Chondrocyte (in vitro differentiated cells): ENCODE data around the gene PTPN23. TPM values are rescaled to one million over a fixed set of nuclear protein-coding genes. Genes with fewer than 3 reads are reported as not detected.

ENCODE experiments used
- DNase-seq: peaks from one replicate; pipeline ENCODE4 v3.0.0; 2021; ENCODE audit warnings: mixed read lengths, low spot score
- H3K27ac Mint-ChIP-seq: one replicate; pipeline ENCODE4 v1.8.0; 2021; ENCODE audit warnings: mild to moderate bottlenecking, moderate library complexity, mixed read lengths; ENCODE audit not compliant: unreplicated experiment
- H3K27me3 Mint-ChIP-seq: 2 replicates; pipeline ENCODE4 v1.8.0; 2021; ENCODE audit warnings: low read depth, mixed read lengths
- H3K36me3 Mint-ChIP-seq: 2 replicates; pipeline ENCODE4 v1.8.0; 2021; ENCODE audit warnings: low read depth, mixed read lengths
- H3K4me1 Mint-ChIP-seq: 2 replicates; pipeline ENCODE4 v1.8.0; 2021; ENCODE audit warnings: low read depth, mild to moderate bottlenecking, mixed read lengths
- H3K4me3 Mint-ChIP-seq: one replicate; pipeline ENCODE4 v1.8.0; 2021; ENCODE audit warnings: mild to moderate bottlenecking, moderate library complexity, mixed read lengths; ENCODE audit not compliant: unreplicated experiment
- H3K9me3 Mint-ChIP-seq: 2 replicates; pipeline ENCODE4 v1.8.0; 2021; ENCODE audit warnings: low read depth, mixed read lengths
- total RNA-seq: library from RNA; stranded (reverse); gene quantifications from 3 replicates; pipeline ENCODE4 v1.2.1, GENCODE V29; 2021
- TF ChIP-seq, protein P1 (sequence below): fragments of 200-600 bp; sonication (generic); IDR thresholded peaks from 2 replicates; pipeline ENCODE4 v1.5.0; 2021; ENCODE audit warnings: antibody characterized with exemption, mild to moderate bottlenecking, moderate library complexity

The PTPN23 gene
- total RNA-seq, 1 donor from 2014 or later, result 47.8 TPM

DNA sequence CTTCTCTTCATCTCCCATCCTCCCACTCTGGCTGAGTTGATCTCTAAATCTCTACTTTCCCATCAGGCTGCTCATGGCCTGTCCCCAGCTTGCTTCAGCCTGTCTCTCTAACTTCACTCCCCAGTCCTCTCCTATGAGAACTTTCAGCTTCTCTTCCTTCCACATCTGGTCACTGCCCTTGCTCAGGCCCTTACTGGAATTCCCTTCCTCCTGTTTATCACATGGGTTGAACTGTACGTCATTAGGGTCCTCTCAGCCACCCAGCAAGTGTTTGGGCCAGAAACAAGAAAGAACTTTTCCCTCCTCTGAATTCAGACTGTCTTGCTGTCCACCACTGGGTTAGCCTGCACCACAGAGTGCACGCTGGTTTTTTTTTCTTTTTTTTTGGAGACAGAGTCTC, 5.0 kb downstream of the PTPN23 start:
- Mint-ChIP-seq H3K27ac (peak overlapping the region; percentile 3), H3K4me3 (no peak overlapping the region), H3K27me3 (no peaks in the 10 kb centered on the region), H3K9me3 (no peaks in the 10 kb centered on the region), H3K4me1 (peaks cover 28% of the 10 kb centered on the region), H3K36me3 (no peaks in the 10 kb centered on the region)
- TF ChIP-seq, protein P1, sequence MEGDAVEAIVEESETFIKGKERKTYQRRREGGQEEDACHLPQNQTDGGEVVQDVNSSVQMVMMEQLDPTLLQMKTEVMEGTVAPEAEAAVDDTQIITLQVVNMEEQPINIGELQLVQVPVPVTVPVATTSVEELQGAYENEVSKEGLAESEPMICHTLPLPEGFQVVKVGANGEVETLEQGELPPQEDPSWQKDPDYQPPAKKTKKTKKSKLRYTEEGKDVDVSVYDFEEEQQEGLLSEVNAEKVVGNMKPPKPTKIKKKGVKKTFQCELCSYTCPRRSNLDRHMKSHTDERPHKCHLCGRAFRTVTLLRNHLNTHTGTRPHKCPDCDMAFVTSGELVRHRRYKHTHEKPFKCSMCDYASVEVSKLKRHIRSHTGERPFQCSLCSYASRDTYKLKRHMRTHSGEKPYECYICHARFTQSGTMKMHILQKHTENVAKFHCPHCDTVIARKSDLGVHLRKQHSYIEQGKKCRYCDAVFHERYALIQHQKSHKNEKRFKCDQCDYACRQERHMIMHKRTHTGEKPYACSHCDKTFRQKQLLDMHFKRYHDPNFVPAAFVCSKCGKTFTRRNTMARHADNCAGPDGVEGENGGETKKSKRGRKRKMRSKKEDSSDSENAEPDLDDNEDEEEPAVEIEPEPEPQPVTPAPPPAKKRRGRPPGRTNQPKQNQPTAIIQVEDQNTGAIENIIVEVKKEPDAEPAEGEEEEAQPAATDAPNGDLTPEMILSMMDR, result no peak
- DNase-seq, result no peak

DNA sequence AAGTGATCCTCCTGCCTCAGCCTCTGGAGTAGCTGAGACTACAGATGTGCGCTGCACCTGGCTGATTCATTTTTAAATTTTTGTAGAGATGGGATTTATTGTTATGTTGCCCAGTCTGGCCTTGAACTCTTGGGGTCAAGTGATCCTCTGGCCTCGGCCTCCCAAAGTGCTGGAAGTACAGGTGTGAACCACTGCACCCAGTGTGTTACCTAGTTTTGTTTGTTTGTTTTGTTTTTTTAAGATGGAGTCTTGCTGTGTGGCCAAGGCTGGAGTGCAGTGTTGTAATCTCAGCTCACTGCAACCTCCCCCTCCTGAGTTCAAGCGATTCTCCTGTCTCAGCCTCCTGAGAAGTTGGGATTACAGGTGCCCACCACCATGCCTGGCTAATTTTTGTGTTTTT, 12.1 kb downstream of the PTPN23 start:
- TF ChIP-seq, protein P1, result no peak
- H3K9me3 Mint-ChIP-seq, result no peaks in the 10 kb centered on the region
- H3K36me3 Mint-ChIP-seq, result no peaks in the 10 kb centered on the region
- no peaks in the 10 kb centered on the region for H3K27me3 Mint-ChIP-seq
- H3K4me3 Mint-ChIP-seq, result no peak overlapping the region
- DNase-seq, result no peak
- peak overlapping the region; percentile 12 for H3K27ac Mint-ChIP-seq
- H3K4me1 Mint-ChIP-seq, result peaks cover 29% of the 10 kb centered on the region

DNA sequence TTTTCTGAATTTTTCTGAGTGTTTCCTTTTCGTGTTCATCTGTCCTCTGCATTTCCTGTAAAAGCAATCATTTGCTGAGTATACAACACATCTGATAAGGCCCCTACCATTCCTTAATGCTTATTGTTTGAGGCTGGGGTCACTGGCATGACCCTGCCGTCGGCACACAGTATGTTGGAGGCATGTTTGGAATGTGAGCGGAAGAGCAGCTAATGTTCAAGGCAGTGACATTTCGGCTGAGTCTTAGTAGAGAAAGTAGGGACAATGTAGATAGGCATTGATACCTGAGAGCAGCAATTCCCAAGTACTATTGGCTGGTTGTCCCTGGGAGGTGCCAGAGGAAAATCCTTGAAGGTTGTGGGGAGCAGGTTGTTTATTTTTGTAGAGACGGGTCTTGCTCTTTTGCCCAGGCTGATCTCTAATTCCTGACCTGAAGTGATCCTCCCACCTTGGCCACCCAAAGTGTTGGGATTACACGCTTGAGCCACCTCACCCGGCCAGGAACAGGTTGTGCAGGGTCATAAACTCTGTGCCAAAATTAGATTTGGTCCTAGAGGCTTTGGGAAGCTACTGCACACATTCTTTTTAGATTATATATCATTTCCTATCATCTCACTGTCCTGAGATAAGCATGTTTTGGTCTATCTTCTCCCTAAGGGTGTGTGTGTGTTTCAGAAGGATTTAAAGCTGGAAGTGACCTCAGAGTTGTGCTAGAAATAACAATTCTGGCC, 13.5 kb downstream of the PTPN23 start:
- DNase-seq, result no peak
- H3K36me3 Mint-ChIP-seq, result no peaks in the 10 kb centered on the region
- H3K4me1 Mint-ChIP-seq, result peaks cover 39% of the 10 kb centered on the region
- H3K9me3 Mint-ChIP-seq, result no peaks in the 10 kb centered on the region
- peak overlapping the region; percentile 66 for H3K27ac Mint-ChIP-seq
- TF ChIP-seq, protein P1, result peak; percentile 37
- H3K27me3 Mint-ChIP-seq, result no peaks in the 10 kb centered on the region
- no peak overlapping the region for H3K4me3 Mint-ChIP-seq

DNA sequence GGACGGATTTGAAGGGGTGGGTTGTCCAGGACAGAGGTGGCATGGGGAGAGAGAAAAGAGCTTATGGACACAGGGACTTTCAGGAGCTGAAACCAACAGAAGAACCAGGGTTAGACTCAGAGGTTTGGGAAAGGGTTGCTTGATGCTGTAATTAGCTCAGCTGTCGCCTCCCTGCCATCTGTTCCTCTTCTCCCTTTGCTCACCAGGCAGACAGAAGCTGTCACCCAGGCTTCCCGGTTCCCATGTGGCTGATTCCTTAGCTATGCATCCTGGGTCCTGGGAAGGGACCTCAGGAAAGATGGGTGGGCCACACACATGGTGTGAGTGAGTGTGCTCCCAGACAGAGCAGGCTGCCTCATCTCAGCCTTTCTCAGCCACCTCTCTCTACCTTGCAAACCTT, 14.1 kb downstream of the PTPN23 start:
- no peaks in the 10 kb centered on the region for H3K36me3 Mint-ChIP-seq
- TF ChIP-seq, protein P1, result no peak
- peaks cover 43% of the 10 kb centered on the region for H3K4me1 Mint-ChIP-seq
- H3K27me3 Mint-ChIP-seq, result no peaks in the 10 kb centered on the region
- H3K27ac Mint-ChIP-seq, result peak overlapping the region; percentile 19
- DNase-seq, result no peak
- H3K4me3 Mint-ChIP-seq, result no peak overlapping the region
- H3K9me3 Mint-ChIP-seq, result no peaks in the 10 kb centered on the region

DNA sequence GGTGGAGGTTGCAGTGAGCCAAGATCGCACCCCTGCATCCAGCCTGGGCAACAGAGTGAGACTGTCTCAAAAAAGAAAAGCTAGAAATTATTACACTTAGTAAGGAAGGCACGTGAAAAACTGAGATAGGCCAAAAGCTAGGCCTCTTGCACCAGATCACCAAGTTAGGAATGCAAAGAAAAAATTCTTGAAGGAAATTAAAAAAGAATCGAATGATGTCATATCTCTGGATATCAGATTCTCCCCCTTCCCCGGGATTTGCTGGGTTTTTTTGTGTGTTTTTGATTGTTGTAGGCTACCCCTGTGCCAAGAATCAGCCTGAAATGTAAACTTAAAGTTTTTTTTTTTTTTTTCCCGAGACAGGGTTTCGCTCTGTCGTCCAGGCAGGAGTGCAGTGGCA, 17.4 kb downstream of the PTPN23 start:
- Mint-ChIP-seq H3K27ac (peak overlapping the region; percentile 80), H3K36me3 (no peaks in the 10 kb centered on the region), H3K27me3 (no peaks in the 10 kb centered on the region), H3K9me3 (no peaks in the 10 kb centered on the region), H3K4me1 (peaks cover 39% of the 10 kb centered on the region), H3K4me3 (no peak overlapping the region)
- no peak for DNase-seq
- TF ChIP-seq, protein P1, result no peak
